GM18502 (cell line): Measurements from ENCODE around the gene CDK6.
"Not testable (repeated sequence)": the region's sequence is repeated elsewhere in the genome, so short reads cannot be mapped to it uniquely, and the experiment has no call there.

Source experiments
- ATAC-seq: cut with Tn5 transposase; IDR thresholded peaks from one replicate; pipeline ENCODE4 v1.9.1; 2021; ENCODE audit warnings: mild to moderate bottlenecking; ENCODE audit not compliant: unreplicated experiment, poor library complexity

The CDK6 gene

GRCh38 chr7:92609921-92610518 is 226.4 kb downstream of the CDK6 start:
- ATAC-seq, result no peak

- no peak for ATAC-seq
Observed at GRCh38 chr7:92608380-92609322, 227.7 kb downstream of the CDK6 start.

GRCh38 chr7:92606985-92607384 is 229.4 kb downstream of the CDK6 start:
- no peak for ATAC-seq

- ATAC-seq, result not testable (repeated sequence)
Observed at GRCh38 chr7:92604517-92604916, 231.9 kb downstream of the CDK6 start.

- no peak for ATAC-seq
Observed at GRCh38 chr7:92603089-92603445, 233.3 kb downstream of the CDK6 start.

GRCh38 chr7:92602352-92603088 is 233.9 kb downstream of the CDK6 start:
- ATAC-seq, result no peak

GRCh38 chr7:92598310-92598981 is 237.9 kb downstream of the CDK6 start:
- ATAC-seq, result peak; percentile 89

- ATAC-seq, result no peak
Observed at GRCh38 chr7:92595281-92595680, 241.1 kb downstream of the CDK6 start.

- ATAC-seq, result no peak
Observed at GRCh38 chr7:92594746-92595145, 241.6 kb downstream of the CDK6 start.

- ATAC-seq, result no peak
Observed at GRCh38 chr7:92590711-92591310, 245.6 kb downstream of the CDK6 start.

- no peak for ATAC-seq
Observed at GRCh38 chr7:92589056-92589455, 247.3 kb downstream of the CDK6 start.

- ATAC-seq, result no peak
Observed at GRCh38 chr7:92588561-92588960, 247.8 kb downstream of the CDK6 start.

GRCh38 chr7:92586841-92587240 is 249.5 kb downstream of the CDK6 start:
- no peak for ATAC-seq

GRCh38 chr7:92586403-92586802 is 250.0 kb downstream of the CDK6 start:
- no peak for ATAC-seq

GRCh38 chr7:92584953-92585352 is 251.4 kb downstream of the CDK6 start:
- no peak for ATAC-seq

- ATAC-seq, result no peak
Observed at GRCh38 chr7:92582948-92583347, 253.4 kb downstream of the CDK6 start.

- no peak for ATAC-seq
Observed at GRCh38 chr7:92576296-92576695, 260.1 kb downstream of the CDK6 start.

GRCh38 chr7:92569137-92569536 is 267.2 kb downstream of the CDK6 start:
- no peak for ATAC-seq

GRCh38 chr7:92567460-92567859 is 268.9 kb downstream of the CDK6 start:
- ATAC-seq, result no peak

GRCh38 chr7:92563345-92563744 is 273.0 kb downstream of the CDK6 start:
- ATAC-seq, result no peak
